ENCODE measurements around the gene CRIP2.

CRIP2 gene

GRCh38 chr14:105474483-105475268 is at the start of gene CRIP2:
CRIP2 (plus strand) TSS chr14:105474821; CDS start chr14:105474863, 42 bp downstream.
- Histone ChIP-seq H3K4me3 (replicated peaks; ENCODE audit: low read depth, low read length) (peak within 1 kb of the TSS; percentile 53), H3K36me3 (ENCODE audit: control insufficient read depth, insufficient read depth, low read length) (peaks cover 3% of the 10 kb centered on the region), H3K27me3 (replicated peaks; ENCODE audit: control insufficient read depth, insufficient read depth, low read length) (no peaks in the 10 kb centered on the region; the same call in 1 of the 2 replicates)
- DNase-seq (ENCODE audit: extremely low read depth, insufficient read length): no peak
- TF ChIP-seq, protein P1, sequence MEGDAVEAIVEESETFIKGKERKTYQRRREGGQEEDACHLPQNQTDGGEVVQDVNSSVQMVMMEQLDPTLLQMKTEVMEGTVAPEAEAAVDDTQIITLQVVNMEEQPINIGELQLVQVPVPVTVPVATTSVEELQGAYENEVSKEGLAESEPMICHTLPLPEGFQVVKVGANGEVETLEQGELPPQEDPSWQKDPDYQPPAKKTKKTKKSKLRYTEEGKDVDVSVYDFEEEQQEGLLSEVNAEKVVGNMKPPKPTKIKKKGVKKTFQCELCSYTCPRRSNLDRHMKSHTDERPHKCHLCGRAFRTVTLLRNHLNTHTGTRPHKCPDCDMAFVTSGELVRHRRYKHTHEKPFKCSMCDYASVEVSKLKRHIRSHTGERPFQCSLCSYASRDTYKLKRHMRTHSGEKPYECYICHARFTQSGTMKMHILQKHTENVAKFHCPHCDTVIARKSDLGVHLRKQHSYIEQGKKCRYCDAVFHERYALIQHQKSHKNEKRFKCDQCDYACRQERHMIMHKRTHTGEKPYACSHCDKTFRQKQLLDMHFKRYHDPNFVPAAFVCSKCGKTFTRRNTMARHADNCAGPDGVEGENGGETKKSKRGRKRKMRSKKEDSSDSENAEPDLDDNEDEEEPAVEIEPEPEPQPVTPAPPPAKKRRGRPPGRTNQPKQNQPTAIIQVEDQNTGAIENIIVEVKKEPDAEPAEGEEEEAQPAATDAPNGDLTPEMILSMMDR (IDR thresholded peaks at IDR 0.05; ENCODE audit: insufficient read depth, low read length, poor library complexity, severe bottlenecking): no peak

DNA sequence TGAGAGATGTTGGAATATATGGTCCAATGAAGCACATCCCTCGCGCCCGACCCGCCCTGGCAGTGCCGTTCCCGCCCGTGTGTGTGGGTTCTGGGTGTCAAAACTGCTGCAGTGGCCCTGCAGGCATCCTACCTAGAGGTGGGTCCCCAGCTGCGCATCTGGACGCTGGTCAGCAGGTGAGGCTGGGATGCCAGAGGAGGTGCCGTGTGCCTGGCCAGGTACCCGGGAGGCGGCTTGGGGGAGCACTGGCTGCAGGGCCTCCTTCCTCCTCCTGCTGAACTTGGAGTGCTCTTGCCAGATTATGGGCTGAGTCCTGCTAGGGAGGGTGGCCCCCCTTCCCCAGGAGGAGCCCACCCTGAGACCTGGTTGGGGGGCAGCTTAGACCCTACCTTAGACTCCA is 49.8 kb upstream of the CRIP2 start:
- H3K4me3 ChIP-seq (replicated peaks; ENCODE audit: low read depth, low read length): no peak overlapping the region
- DNase-seq (ENCODE audit: extremely low read depth, insufficient read length): no peak
- H3K36me3 ChIP-seq (ENCODE audit: control insufficient read depth, insufficient read depth, low read length): peaks cover 13% of the 10 kb centered on the region
- TF ChIP-seq, protein P1 (IDR thresholded peaks at IDR 0.05; ENCODE audit: insufficient read depth, low read length, poor library complexity, severe bottlenecking): no peak
- H3K27me3 ChIP-seq (replicated peaks; ENCODE audit: control insufficient read depth, insufficient read depth, low read length): no peaks in the 10 kb centered on the region

DNA sequence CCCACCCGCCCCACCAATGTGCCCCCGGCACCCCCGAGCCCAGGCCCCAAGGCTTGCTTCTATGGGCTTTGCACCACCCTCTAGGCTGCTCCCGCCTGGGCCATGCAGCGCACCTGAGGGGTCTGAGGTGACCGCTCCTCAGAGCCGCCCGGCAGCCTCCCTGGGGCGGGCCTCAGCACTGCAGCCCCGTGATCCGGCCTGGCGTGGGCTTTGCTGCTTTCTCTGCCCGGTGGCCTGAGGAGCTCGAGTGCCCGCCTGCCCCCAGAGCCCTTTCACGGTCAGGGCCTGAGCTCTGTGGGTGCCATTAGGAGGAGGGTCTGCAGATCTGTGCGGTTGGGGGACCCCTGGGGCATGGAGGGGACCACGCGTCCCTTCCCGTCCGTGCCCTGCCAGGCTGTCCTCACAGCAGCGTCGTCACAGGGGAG is 48.8 kb upstream of the CRIP2 start:
- Histone ChIP-seq H3K4me3 (replicated peaks; ENCODE audit: low read depth, low read length) (no peak overlapping the region), H3K27me3 (replicated peaks; ENCODE audit: control insufficient read depth, insufficient read depth, low read length) (no peaks in the 10 kb centered on the region), H3K36me3 (ENCODE audit: control insufficient read depth, insufficient read depth, low read length) (peaks cover 14% of the 10 kb centered on the region)
- DNase-seq (ENCODE audit: extremely low read depth, insufficient read length): no peak
- TF ChIP-seq, protein P1 (IDR thresholded peaks at IDR 0.05; ENCODE audit: insufficient read depth, low read length, poor library complexity, severe bottlenecking): no peak

DNA sequence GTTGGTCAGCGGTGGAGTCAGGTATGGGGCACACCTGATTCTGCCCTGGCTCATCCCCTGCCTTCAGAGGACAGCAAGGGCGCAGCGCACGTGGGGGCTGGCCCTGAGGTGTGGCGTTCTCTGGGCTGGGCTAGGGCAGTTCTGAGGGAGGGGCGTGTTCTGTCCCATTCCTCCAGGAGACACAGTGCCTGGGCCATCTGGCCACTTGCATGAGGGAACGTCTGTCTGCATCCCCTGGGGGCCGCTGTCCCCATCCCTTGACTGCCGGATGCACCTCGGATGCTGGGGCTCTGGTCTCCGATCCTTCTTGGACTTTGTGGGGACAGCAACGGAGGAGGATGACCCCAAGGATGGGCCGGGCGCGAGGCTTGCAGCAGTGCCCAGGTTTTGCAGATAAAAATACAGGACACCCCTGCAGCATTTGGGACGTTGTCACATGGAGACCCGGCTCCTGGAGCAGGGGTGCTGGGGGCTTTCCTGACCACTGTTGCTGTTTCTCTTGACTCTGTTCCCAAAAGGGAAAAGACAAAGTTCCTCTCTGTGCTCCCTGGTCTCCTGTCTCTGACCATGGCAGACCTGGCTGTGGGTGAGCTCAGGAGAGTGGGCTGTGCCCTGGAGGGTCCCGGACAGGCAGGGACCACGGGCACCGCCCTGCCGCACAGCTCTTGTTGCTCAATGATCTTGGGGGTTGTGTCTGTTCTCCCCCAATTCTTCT is 48.0 kb upstream of the CRIP2 start:
- no peak for DNase-seq (ENCODE audit: extremely low read depth, insufficient read length)
- H3K27me3 ChIP-seq (replicated peaks; ENCODE audit: control insufficient read depth, insufficient read depth, low read length): no peaks in the 10 kb centered on the region
- H3K4me3 ChIP-seq (replicated peaks; ENCODE audit: low read depth, low read length): no peak overlapping the region
- H3K36me3 ChIP-seq (ENCODE audit: control insufficient read depth, insufficient read depth, low read length): peaks cover 15% of the 10 kb centered on the region
- TF ChIP-seq, protein P1 (IDR thresholded peaks at IDR 0.05; ENCODE audit: insufficient read depth, low read length, poor library complexity, severe bottlenecking): no peak

GRCh38 chr14:105427412-105427811 is 47.2 kb upstream of the CRIP2 start:
- no peaks in the 10 kb centered on the region for H3K27me3 ChIP-seq (replicated peaks; ENCODE audit: control insufficient read depth, insufficient read depth, low read length)
- H3K4me3 ChIP-seq (replicated peaks; ENCODE audit: low read depth, low read length): no peak overlapping the region
- peaks cover 15% of the 10 kb centered on the region for H3K36me3 ChIP-seq (ENCODE audit: control insufficient read depth, insufficient read depth, low read length)
- no peak for DNase-seq (ENCODE audit: extremely low read depth, insufficient read length)
- TF ChIP-seq, protein P1 (IDR thresholded peaks at IDR 0.05; ENCODE audit: insufficient read depth, low read length, poor library complexity, severe bottlenecking): no peak

All from GM06990 (cell line).